ENCODE measurements around the gene SYNPO2.
"Not testable (repeated sequence)": the region's sequence is repeated elsewhere in the genome, so short reads cannot be mapped to it uniquely, and the experiment has no call there.

The SYNPO2 gene

GRCh38 chr4:118977100-118977499, 88.4 kb downstream of the SYNPO2 start:
- not testable (repeated sequence) for DNase-seq

GRCh38 chr4:118979712-118980111, 91.1 kb downstream of the SYNPO2 start:
- no peak for DNase-seq

GRCh38 chr4:118981171-118981838, 92.7 kb downstream of the SYNPO2 start:
- DNase-seq = no peak

- peak; percentile 55 for DNase-seq
Measured at GRCh38 chr4:118981839-118982381, 93.3 kb downstream of the SYNPO2 start.

- DNase-seq = no peak
Measured at GRCh38 chr4:118983293-118983692, 94.6 kb downstream of the SYNPO2 start.

- DNase-seq = no peak
Measured at GRCh38 chr4:118983831-118984230, 95.2 kb downstream of the SYNPO2 start.

GRCh38 chr4:118985170-118986000, 96.7 kb downstream of the SYNPO2 start:
- DNase-seq = no peak

- DNase-seq = no peak
Measured at GRCh38 chr4:118987959-118988634, 99.4 kb downstream of the SYNPO2 start.

- no peak for DNase-seq
Measured at GRCh38 chr4:118988635-118988972, 100.0 kb downstream of the SYNPO2 start.

- DNase-seq = no peak
Measured at GRCh38 chr4:118989098-118990080, 100.7 kb downstream of the SYNPO2 start.

GRCh38 chr4:118991686-118992085, 103.0 kb downstream of the SYNPO2 start:
- DNase-seq = no peak

- DNase-seq = no peak
Measured at GRCh38 chr4:118992149-118992548, 103.5 kb downstream of the SYNPO2 start.

- DNase-seq = no peak
Measured at GRCh38 chr4:118993333-118993732, 104.7 kb downstream of the SYNPO2 start.

- DNase-seq = no peak
Measured at GRCh38 chr4:118994030-118994429, 105.4 kb downstream of the SYNPO2 start.

GRCh38 chr4:118995693-118996391, 107.2 kb downstream of the SYNPO2 start:
- no peak for DNase-seq

- DNase-seq = no peak
Measured at GRCh38 chr4:118997601-118998000, 108.9 kb downstream of the SYNPO2 start.

- DNase-seq = no peak
Measured at GRCh38 chr4:118999919-119000318, 111.3 kb downstream of the SYNPO2 start.

GRCh38 chr4:119000400-119000799, 111.7 kb downstream of the SYNPO2 start:
- no peak for DNase-seq

GRCh38 chr4:119002476-119002875, 113.8 kb downstream of the SYNPO2 start:
- DNase-seq = no peak

- not testable (repeated sequence) for DNase-seq
Measured at GRCh38 chr4:119003001-119003400, 114.3 kb downstream of the SYNPO2 start.

GRCh38 chr4:119005928-119006460, 117.3 kb downstream of the SYNPO2 start:
- DNase-seq = no peak

All from RPMI8226 (cell line).